Measurements from ENCODE around the gene PRIMA1.

PRIMA1 gene

GRCh38 chr14:93712079-93712837 lies 76.0 kb downstream of the PRIMA1 start:
- DNase-seq (ENCODE audit: low read depth), result no peak

GRCh38 chr14:93709249-93709648 lies 79.0 kb downstream of the PRIMA1 start:
- DNase-seq (ENCODE audit: low read depth), result no peak

GRCh38 chr14:93708800-93709199 lies 79.5 kb downstream of the PRIMA1 start:
- DNase-seq (ENCODE audit: low read depth), result no peak

GRCh38 chr14:93708311-93708734 lies 80.0 kb downstream of the PRIMA1 start:
- no peak for DNase-seq (ENCODE audit: low read depth)

GRCh38 chr14:93707475-93707874 lies 80.8 kb downstream of the PRIMA1 start:
- no peak for DNase-seq (ENCODE audit: low read depth)

- DNase-seq (ENCODE audit: low read depth), result no peak
Measured at GRCh38 chr14:93706360-93706955, 81.8 kb downstream of the PRIMA1 start.

GRCh38 chr14:93705513-93706156 lies 82.7 kb downstream of the PRIMA1 start:
- no peak for DNase-seq (ENCODE audit: low read depth)

- DNase-seq (ENCODE audit: low read depth), result no peak
Measured at GRCh38 chr14:93703941-93704340, 84.3 kb downstream of the PRIMA1 start.

- no peak for DNase-seq (ENCODE audit: low read depth)
Measured at GRCh38 chr14:93702946-93703345, 85.3 kb downstream of the PRIMA1 start.

- DNase-seq (ENCODE audit: low read depth), result no peak
Measured at GRCh38 chr14:93701562-93701961, 86.7 kb downstream of the PRIMA1 start.

GRCh38 chr14:93700928-93701327 lies 87.4 kb downstream of the PRIMA1 start:
- no peak for DNase-seq (ENCODE audit: low read depth)

- no peak for DNase-seq (ENCODE audit: low read depth)
Measured at GRCh38 chr14:93693914-93694313, 94.4 kb downstream of the PRIMA1 start.

- no peak for DNase-seq (ENCODE audit: low read depth)
Measured at GRCh38 chr14:93691042-93691780, 97.1 kb downstream of the PRIMA1 start.

GRCh38 chr14:93690146-93690545 lies 98.1 kb downstream of the PRIMA1 start:
- no peak for DNase-seq (ENCODE audit: low read depth)

GRCh38 chr14:93688820-93689219 lies 99.5 kb downstream of the PRIMA1 start:
- no peak for DNase-seq (ENCODE audit: low read depth)

- DNase-seq (ENCODE audit: low read depth), result no peak
Measured at GRCh38 chr14:93688239-93688666, 100.0 kb downstream of the PRIMA1 start.

GRCh38 chr14:93686268-93686667 lies 102.0 kb downstream of the PRIMA1 start:
- DNase-seq (ENCODE audit: low read depth), result no peak

GRCh38 chr14:93685121-93685895 lies 103.0 kb downstream of the PRIMA1 start:
- DNase-seq (ENCODE audit: low read depth), result no peak

GRCh38 chr14:93683226-93683625 lies 105.1 kb downstream of the PRIMA1 start:
- DNase-seq (ENCODE audit: low read depth), result no peak

GRCh38 chr14:93682459-93682858 lies 105.8 kb downstream of the PRIMA1 start:
- DNase-seq (ENCODE audit: low read depth), result no peak

GRCh38 chr14:93676416-93676958 lies 111.8 kb downstream of the PRIMA1 start:
- no peak for DNase-seq (ENCODE audit: low read depth)

All from iris pigment epithelial cell (primary cell).